AG08395 (cell line): Measurements from ENCODE around the gene ARHGDIG.

Source experiments
- DNase-seq: peaks from one replicate; pipeline ENCODE4 v3.0.0; 2012; ENCODE audit warnings: mixed read lengths, low spot score

Gene ARHGDIG

DNA sequence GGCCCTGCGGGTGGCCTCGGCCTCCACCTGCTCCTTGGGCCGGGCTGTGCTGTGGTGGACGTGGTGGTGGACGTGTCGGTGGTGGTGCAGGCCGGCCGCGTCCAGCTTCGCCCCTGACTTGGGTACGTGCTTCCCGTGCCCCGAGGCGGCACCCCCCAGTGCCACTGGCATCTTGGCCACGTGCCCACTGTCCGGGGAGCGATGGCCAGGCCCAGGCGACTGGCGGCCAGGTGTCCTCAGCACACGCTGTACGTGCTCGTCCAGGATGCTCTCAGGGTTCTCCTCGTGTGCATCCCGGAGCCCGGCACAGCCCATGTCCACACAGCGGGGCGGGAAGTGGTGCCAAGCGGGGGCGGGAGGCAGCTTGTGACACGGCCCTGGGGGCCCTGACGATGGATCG is 17.4 kb downstream of the ARHGDIG start:
- no peak for DNase-seq

GRCh38 chr16:301235-301634 is 20.8 kb downstream of the ARHGDIG start:
- DNase-seq: no peak

DNA sequence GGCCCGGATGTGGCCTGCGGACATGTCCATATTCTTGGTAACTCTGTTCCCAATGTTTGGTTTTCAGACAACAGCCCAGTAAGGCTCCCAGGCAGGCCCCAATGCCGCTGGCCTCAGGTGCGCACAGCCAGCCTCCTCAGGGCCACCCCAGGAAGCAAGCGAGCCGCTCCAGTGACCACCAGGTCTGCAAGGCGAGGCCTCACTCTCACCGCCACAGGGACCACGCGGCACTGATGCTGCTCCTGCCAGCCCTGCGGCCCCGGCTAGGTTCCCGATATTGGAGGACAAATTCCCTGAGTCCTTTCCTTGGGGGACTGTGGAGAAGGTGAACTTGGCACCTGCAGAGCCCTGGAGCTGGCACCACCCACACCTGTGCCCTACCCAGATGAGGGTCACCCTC is 21.6 kb downstream of the ARHGDIG start:
- no peak for DNase-seq

DNA sequence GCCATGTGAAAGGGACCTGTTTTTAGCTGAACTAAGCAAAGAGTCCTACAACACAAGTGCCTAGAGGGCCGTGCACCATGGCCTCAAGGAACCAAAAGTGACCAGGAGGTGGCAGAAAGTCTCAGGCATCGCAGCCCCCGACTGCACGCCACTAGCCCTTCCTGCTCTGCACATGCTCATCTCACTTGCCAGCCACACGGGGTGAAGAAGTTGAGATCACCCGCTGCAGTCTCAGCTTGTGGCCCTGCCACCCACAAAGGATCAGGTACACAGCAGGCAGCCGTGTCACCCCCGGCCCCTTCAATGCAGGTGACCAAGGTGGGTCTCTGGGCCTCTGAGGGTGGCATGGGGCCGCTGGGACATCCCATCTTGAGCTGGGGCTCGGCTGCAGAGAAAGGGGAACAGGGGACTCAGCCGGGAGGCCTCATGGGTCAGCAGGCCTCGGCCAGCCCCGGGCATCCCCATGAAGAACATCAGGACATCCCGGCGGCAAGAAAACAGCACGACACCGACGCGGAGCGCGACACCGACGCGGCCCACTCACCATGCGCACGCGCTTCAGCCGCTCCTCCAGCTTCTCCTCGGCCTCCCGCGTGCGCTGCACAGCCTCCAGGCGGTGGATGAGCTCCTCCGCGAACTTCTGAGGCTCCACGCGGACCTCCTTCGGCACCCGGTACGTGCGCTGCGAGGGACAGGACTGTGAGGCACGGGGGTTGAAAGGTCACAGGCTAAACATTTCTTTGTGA is 23.5 kb downstream of the ARHGDIG start:
- DNase-seq: no peak

- DNase-seq: no peak
Measured at GRCh38 chr16:305916-306626, 25.7 kb downstream of the ARHGDIG start.

DNA sequence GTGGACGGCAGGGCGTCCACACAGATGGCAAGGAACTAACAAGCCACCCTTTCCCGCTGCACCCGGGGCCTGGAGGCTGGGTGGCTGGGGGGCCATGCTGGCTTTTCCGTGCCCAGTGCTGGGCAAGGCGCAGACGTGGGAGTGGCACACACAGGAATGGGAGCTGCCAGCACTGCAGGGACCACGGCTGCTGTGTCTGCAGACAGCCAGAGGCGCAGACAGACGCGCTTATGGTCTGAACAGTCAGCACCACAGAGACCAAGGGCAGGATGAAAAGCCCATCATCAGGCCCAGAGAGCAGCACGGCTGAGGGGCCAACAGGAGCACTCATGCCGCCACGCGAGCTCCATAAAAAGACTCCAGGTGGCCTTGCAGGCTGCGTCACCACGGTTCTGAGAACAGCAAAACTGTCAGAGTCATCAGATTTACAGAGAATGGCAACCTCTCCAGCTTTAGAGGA is 26.6 kb downstream of the ARHGDIG start:
- DNase-seq: no peak

- DNase-seq: no peak
Measured at GRCh38 chr16:307691-308312, 27.4 kb downstream of the ARHGDIG start.

DNA sequence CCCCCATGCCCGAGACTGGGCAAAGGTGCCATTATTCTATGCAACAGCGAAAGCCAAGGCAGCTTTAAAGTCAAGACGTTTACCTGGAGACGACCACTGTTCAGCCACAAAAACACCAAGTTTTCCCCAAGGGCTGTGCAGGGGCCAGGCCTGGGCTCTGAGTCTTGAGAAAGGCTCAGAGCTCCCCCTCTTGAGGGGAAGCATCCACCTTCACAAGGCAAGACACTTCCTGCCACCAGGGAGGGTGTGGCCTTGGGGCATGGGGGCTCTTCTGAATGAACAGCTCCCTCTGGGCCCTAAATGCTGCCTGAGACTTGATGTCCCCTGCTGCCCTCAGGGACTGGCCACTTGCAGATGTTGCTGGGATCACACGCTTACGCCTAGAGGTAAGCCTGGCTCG is 29.1 kb downstream of the ARHGDIG start:
- no peak for DNase-seq

- no peak for DNase-seq
Measured at GRCh38 chr16:311725-312124, 31.3 kb downstream of the ARHGDIG start.

- DNase-seq: no peak
Measured at GRCh38 chr16:314351-314750, 34.0 kb downstream of the ARHGDIG start.

GRCh38 chr16:314795-315299 is 34.5 kb downstream of the ARHGDIG start:
- DNase-seq: no peak

GRCh38 chr16:316741-317464 is 36.5 kb downstream of the ARHGDIG start:
- DNase-seq: no peak

DNA sequence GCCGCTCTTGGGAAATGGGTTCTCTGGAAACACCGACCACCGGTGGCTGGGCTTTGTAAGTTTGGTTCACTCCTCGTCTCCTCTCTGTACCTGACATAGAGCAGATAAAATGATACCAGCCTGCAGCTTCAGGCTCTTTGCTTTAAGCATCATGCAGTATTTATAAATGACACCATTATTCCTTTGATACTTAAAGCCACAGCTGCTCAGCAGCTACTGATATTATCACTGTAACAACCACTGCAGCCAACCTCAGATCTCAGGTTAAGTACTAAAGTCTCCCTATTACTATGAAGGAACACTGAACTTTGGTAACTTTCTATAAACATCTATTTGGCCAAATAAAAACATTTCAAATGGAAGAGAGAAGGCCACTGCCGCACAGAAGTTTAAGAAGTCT is 37.2 kb downstream of the ARHGDIG start:
- DNase-seq: no peak

DNA sequence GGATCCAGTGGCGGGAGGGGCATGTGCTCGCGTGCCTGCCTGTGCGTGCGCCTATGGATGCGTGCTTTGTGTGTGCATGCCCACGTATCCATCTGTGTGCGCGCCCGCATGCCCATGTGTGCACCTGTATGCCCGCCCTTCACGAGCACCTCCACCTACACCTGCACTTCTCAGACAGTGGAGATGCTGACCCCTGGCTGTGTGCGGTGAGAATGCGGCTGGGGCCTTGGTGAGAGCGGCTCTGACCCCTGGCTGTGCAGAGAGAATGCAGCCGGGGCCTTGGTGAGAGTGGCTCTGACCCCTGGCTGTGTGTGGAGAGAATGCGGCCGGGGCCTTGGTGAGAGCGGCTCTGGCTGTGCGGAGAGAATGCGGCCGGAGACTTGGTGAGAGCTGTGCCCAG is 38.2 kb downstream of the ARHGDIG start:
- no peak for DNase-seq

DNA sequence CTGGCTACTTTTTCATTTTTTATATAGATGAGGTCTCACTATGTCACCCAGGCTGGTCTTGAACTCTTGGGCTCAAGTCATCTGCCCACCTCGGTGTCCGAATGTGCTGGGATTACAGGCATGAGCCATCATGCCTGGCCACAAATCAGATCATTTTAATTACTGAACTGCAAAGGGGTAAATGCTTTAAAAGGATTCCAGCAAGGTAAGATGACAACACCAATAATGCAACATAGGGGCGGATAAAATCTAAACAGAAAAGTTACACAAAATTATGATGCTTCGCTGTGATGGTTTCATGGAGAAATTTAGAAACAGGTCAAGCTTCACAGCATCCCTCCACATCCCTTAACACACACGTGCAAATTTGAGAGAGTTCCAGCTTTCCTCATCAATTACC is 39.8 kb downstream of the ARHGDIG start:
- DNase-seq: no peak

DNA sequence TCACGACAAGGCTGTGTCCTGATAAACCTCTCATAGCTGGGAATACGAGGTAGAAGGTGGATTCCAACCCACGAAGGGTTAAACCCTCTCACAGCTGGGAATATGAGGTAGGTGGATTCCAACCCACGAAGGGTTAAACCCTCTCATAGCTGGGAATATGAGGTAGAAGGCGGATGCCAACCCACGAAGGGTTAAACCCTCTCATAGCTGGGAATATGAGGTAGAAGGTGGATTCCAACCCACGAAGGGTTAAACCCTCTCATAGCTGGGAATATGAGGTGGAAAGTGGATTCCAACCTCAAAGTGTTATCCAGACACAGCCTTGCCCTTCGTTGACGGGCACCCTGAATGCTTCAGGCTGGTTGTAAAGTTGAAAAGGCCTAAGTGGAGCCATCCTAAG is 41.1 kb downstream of the ARHGDIG start:
- DNase-seq: no peak

GRCh38 chr16:322476-323143 is 42.2 kb downstream of the ARHGDIG start:
- DNase-seq: no peak

GRCh38 chr16:324201-324450 is 43.7 kb downstream of the ARHGDIG start:
- DNase-seq: no peak

DNA sequence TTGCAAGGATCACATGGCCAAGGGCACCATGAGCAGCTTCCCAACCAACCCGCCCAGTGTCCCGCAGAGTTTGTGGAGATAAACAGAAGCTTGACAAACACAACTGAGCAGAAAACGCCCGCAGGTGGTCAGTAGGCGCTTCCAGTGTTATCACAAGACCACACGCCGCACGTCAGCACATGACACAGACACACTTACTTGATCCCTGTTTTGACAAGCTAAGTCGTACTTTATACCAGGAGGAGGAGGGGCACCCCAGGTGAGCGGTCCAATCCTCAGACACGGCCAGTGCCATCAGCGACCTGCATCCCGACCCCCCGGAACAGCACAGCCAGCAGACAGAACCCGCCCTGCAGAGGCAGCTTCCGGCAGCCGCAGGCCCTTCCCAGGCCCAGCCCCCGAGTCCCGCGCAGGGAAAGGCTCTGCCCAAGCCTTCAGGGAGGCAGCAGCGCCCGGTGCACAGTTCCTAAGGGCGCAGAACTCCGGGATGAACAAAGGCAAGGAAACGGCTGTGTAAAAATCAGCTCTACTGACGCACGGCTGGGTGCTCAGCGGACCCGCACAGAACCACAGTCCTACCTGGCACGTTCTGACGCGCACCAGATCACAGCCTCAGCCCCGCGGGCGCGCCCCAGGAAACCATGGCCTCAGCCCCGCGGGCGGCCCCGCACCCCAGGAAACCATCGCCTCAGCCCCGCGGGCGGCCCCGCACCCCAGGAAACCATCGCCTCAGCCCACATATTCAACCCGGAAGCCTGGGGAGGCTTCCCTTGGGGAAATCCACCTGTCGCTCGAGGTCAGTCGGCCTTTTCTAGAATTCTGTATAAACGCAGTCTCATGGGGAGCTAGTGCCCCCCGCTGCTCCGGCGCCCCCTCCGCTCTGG is 44.3 kb downstream of the ARHGDIG start:
- no peak for DNase-seq

- DNase-seq: no peak
Measured at GRCh38 chr16:325375-326145, 45.2 kb downstream of the ARHGDIG start.
